Measurements from ENCODE around the gene PDE1C.

Gene PDE1C

GRCh38 chr7:31892099-31892829 lies 177.9 kb downstream of the PDE1C start:
- H2AFZ ChIP-seq (ENCODE audit: low read depth, low read length), result no peak overlapping the region

GRCh38 chr7:31890766-31891165 lies 179.4 kb downstream of the PDE1C start:
- 100% methylated on average over 3 of the region's 3 CpGs for WGBS

More at GRCh38 chr7:31892099-31892829, 177.9 kb downstream of the PDE1C start:
- Histone ChIP-seq H3K27me3 (ENCODE audit: control insufficient read depth in 1 of 2, insufficient read depth in 1 of 2, low read length in 2 of 2) (no peaks in the 10 kb centered on the region), H3K36me3 (ENCODE audit: control insufficient read depth in 1 of 2, insufficient read depth in 2 of 2, low read depth in 1 of 2, low read length in 2 of 2) (no peaks in the 10 kb centered on the region), H2BK12ac (ENCODE audit: low read length in 2 of 2) (peak overlapping the region in 1 of 2 experiments; percentile 6), H2BK5ac (ENCODE audit: low read depth, low read length, poor library complexity, severe bottlenecking) (no peak overlapping the region), H3K4ac (ENCODE audit: low read depth in 1 of 2, low read length in 2 of 2) (no peak overlapping the region), H2BK15ac (ENCODE audit: low read depth, poor library complexity, severe bottlenecking) (no peak overlapping the region), H2BK120ac (ENCODE audit: low read depth, low read length) (no peak overlapping the region), H3K14ac (ENCODE audit: low read length in 2 of 2) (no peak overlapping the region), H3K9me3 (ENCODE audit: control insufficient read depth, low read length) (no peaks in the 10 kb centered on the region), H3K4me2 (ENCODE audit: low read length, poor library complexity, severe bottlenecking) (no peak overlapping the region), H3K4me1 (ENCODE audit: control insufficient read depth, insufficient read depth, low read depth, low read length) (peaks cover 10% of the 10 kb centered on the region), H3K9ac (ENCODE audit: low read length) (no peak overlapping the region), H3K4me3 (ENCODE audit: insufficient read depth in 1 of 2, low read depth in 1 of 2, low read length in 2 of 2) (no peak overlapping the region), H4K8ac (ENCODE audit: low read length) (no peak overlapping the region), H2AK5ac (ENCODE audit: low read length, severe bottlenecking) (no peak overlapping the region), H3K18ac (ENCODE audit: low read depth in 1 of 2, low read length in 2 of 2) (no peak overlapping the region), H4K91ac (ENCODE audit: low read length) (no peak overlapping the region), H3K23ac (ENCODE audit: low read length in 2 of 2) (no peak overlapping the region), H3K27ac (ENCODE audit: low read length, poor library complexity, severe bottlenecking) (no peak overlapping the region), H3K79me1 (replicated peaks; ENCODE audit: low read length, poor library complexity, severe bottlenecking) (peaks cover 14% of the 10 kb centered on the region)
- DNase-seq, result no peak
- 85% methylated on average over 2 of the region's 3 CpGs for WGBS

GRCh38 chr7:31890198-31890597 lies 180.0 kb downstream of the PDE1C start:
- 97% methylated on average over 3 of the region's 3 CpGs for WGBS
- H2BK15ac ChIP-seq (ENCODE audit: low read depth, poor library complexity, severe bottlenecking), result no peak overlapping the region

More at GRCh38 chr7:31890766-31891165, 179.4 kb downstream of the PDE1C start:
- Histone ChIP-seq H3K4me1 (ENCODE audit: control insufficient read depth, insufficient read depth, low read depth, low read length) (peaks cover 8% of the 10 kb centered on the region), H3K14ac (ENCODE audit: low read length in 2 of 2) (no peak overlapping the region), H2AK5ac (ENCODE audit: low read length, severe bottlenecking) (no peak overlapping the region), H3K18ac (ENCODE audit: low read depth in 1 of 2, low read length in 2 of 2) (peak overlapping the region; percentile 38 to 68), H3K4me3 (ENCODE audit: insufficient read depth in 1 of 2, low read depth in 1 of 2, low read length in 2 of 2) (no peak overlapping the region), H2BK15ac (ENCODE audit: low read depth, poor library complexity, severe bottlenecking) (no peak overlapping the region), H3K9me3 (ENCODE audit: control insufficient read depth, low read length) (no peaks in the 10 kb centered on the region), H2BK5ac (ENCODE audit: low read depth, low read length, poor library complexity, severe bottlenecking) (no peak overlapping the region), H3K27me3 (ENCODE audit: control insufficient read depth in 1 of 2, insufficient read depth in 1 of 2, low read length in 2 of 2) (no peaks in the 10 kb centered on the region), H2BK120ac (ENCODE audit: low read depth, low read length) (no peak overlapping the region), H3K4me2 (ENCODE audit: low read length, poor library complexity, severe bottlenecking) (no peak overlapping the region), H2BK12ac (ENCODE audit: low read length in 2 of 2) (peak overlapping the region in 1 of 2 experiments; percentile 71), H4K8ac (ENCODE audit: low read length) (peak overlapping the region; percentile 0), H3K4ac (ENCODE audit: low read depth in 1 of 2, low read length in 2 of 2) (no peak overlapping the region), H3K23ac (ENCODE audit: low read length in 2 of 2) (no peak overlapping the region), H3K36me3 (ENCODE audit: control insufficient read depth in 1 of 2, insufficient read depth in 2 of 2, low read depth in 1 of 2, low read length in 2 of 2) (no peaks in the 10 kb centered on the region), H2AFZ (ENCODE audit: low read depth, low read length) (no peak overlapping the region), H3K27ac (ENCODE audit: low read length, poor library complexity, severe bottlenecking) (no peak overlapping the region), H3K9ac (ENCODE audit: low read length) (no peak overlapping the region), H4K91ac (ENCODE audit: low read length) (no peak overlapping the region), H3K79me1 (replicated peaks; ENCODE audit: low read length, poor library complexity, severe bottlenecking) (peaks cover 15% of the 10 kb centered on the region)
- DNase-seq, result no peak

GRCh38 chr7:31887006-31887405 lies 183.2 kb downstream of the PDE1C start:
- WGBS, result 100% methylated on average over 1 of the region's 2 CpGs
- H3K23ac ChIP-seq (ENCODE audit: low read length in 2 of 2), result no peak overlapping the region
- no peak overlapping the region for H3K14ac ChIP-seq (ENCODE audit: low read length in 2 of 2)
- H3K9me3 ChIP-seq (ENCODE audit: control insufficient read depth, low read length), result no peaks in the 10 kb centered on the region
- H4K91ac ChIP-seq (ENCODE audit: low read length), result no peak overlapping the region
- no peak overlapping the region for H3K27ac ChIP-seq (ENCODE audit: low read length, poor library complexity, severe bottlenecking)
- DNase-seq, result no peak
- H3K36me3 ChIP-seq (ENCODE audit: control insufficient read depth in 1 of 2, insufficient read depth in 2 of 2, low read depth in 1 of 2, low read length in 2 of 2), result no peaks in the 10 kb centered on the region
- peaks cover 3% of the 10 kb centered on the region for H3K4me1 ChIP-seq (ENCODE audit: control insufficient read depth, insufficient read depth, low read depth, low read length)
- no peak overlapping the region for H3K9ac ChIP-seq (ENCODE audit: low read length)
- H3K79me1 ChIP-seq (replicated peaks; ENCODE audit: low read length, poor library complexity, severe bottlenecking), result peaks cover 22% of the 10 kb centered on the region
- H2AK5ac ChIP-seq (ENCODE audit: low read length, severe bottlenecking), result no peak overlapping the region
- no peak overlapping the region for H4K8ac ChIP-seq (ENCODE audit: low read length)
- H3K27me3 ChIP-seq (ENCODE audit: control insufficient read depth in 1 of 2, insufficient read depth in 1 of 2, low read length in 2 of 2), result no peaks in the 10 kb centered on the region
- no peak overlapping the region for H2BK15ac ChIP-seq (ENCODE audit: low read depth, poor library complexity, severe bottlenecking)
- H2BK5ac ChIP-seq (ENCODE audit: low read depth, low read length, poor library complexity, severe bottlenecking), result no peak overlapping the region
- no peak overlapping the region for H3K4me2 ChIP-seq (ENCODE audit: low read length, poor library complexity, severe bottlenecking)
- no peak overlapping the region for H2AFZ ChIP-seq (ENCODE audit: low read depth, low read length)
- no peak overlapping the region for H2BK120ac ChIP-seq (ENCODE audit: low read depth, low read length)
- H3K4ac ChIP-seq (ENCODE audit: low read depth in 1 of 2, low read length in 2 of 2), result no peak overlapping the region
- H3K18ac ChIP-seq (ENCODE audit: low read depth in 1 of 2, low read length in 2 of 2), result no peak overlapping the region
- no peak overlapping the region for H3K4me3 ChIP-seq (ENCODE audit: insufficient read depth in 1 of 2, low read depth in 1 of 2, low read length in 2 of 2)
- H2BK12ac ChIP-seq (ENCODE audit: low read length in 2 of 2), result no peak overlapping the region

More at GRCh38 chr7:31890198-31890597, 180.0 kb downstream of the PDE1C start:
- H3K79me1 ChIP-seq (replicated peaks; ENCODE audit: low read length, poor library complexity, severe bottlenecking), result peaks cover 17% of the 10 kb centered on the region
- no peak overlapping the region for H4K91ac ChIP-seq (ENCODE audit: low read length)
- H3K9ac ChIP-seq (ENCODE audit: low read length), result no peak overlapping the region
- no peak overlapping the region for H3K18ac ChIP-seq (ENCODE audit: low read depth in 1 of 2, low read length in 2 of 2)
- no peak overlapping the region for H3K14ac ChIP-seq (ENCODE audit: low read length in 2 of 2)
- H3K23ac ChIP-seq (ENCODE audit: low read length in 2 of 2), result no peak overlapping the region
- no peak overlapping the region for H3K4me3 ChIP-seq (ENCODE audit: insufficient read depth in 1 of 2, low read depth in 1 of 2, low read length in 2 of 2)
- H3K4me1 ChIP-seq (ENCODE audit: control insufficient read depth, insufficient read depth, low read depth, low read length), result peaks cover 6% of the 10 kb centered on the region
- H3K9me3 ChIP-seq (ENCODE audit: control insufficient read depth, low read length), result no peaks in the 10 kb centered on the region
- no peak overlapping the region for H4K8ac ChIP-seq (ENCODE audit: low read length)
- H3K27me3 ChIP-seq (ENCODE audit: control insufficient read depth in 1 of 2, insufficient read depth in 1 of 2, low read length in 2 of 2), result no peaks in the 10 kb centered on the region
- H2BK5ac ChIP-seq (ENCODE audit: low read depth, low read length, poor library complexity, severe bottlenecking), result no peak overlapping the region
- H2BK12ac ChIP-seq (ENCODE audit: low read length in 2 of 2), result no peak overlapping the region
- no peak overlapping the region for H3K4me2 ChIP-seq (ENCODE audit: low read length, poor library complexity, severe bottlenecking)
- H2AFZ ChIP-seq (ENCODE audit: low read depth, low read length), result no peak overlapping the region
- DNase-seq, result peak; percentile 24
- no peak overlapping the region for H2BK120ac ChIP-seq (ENCODE audit: low read depth, low read length)
- no peaks in the 10 kb centered on the region for H3K36me3 ChIP-seq (ENCODE audit: control insufficient read depth in 1 of 2, insufficient read depth in 2 of 2, low read depth in 1 of 2, low read length in 2 of 2)
- H3K27ac ChIP-seq (ENCODE audit: low read length, poor library complexity, severe bottlenecking), result no peak overlapping the region
- H3K4ac ChIP-seq (ENCODE audit: low read depth in 1 of 2, low read length in 2 of 2), result no peak overlapping the region
- no peak overlapping the region for H2AK5ac ChIP-seq (ENCODE audit: low read length, severe bottlenecking)

Data from mesenchymal stem cell (in vitro differentiated cells and primary cell).